ENCODE measurements around the gene PSORS1C1.

DNA sequence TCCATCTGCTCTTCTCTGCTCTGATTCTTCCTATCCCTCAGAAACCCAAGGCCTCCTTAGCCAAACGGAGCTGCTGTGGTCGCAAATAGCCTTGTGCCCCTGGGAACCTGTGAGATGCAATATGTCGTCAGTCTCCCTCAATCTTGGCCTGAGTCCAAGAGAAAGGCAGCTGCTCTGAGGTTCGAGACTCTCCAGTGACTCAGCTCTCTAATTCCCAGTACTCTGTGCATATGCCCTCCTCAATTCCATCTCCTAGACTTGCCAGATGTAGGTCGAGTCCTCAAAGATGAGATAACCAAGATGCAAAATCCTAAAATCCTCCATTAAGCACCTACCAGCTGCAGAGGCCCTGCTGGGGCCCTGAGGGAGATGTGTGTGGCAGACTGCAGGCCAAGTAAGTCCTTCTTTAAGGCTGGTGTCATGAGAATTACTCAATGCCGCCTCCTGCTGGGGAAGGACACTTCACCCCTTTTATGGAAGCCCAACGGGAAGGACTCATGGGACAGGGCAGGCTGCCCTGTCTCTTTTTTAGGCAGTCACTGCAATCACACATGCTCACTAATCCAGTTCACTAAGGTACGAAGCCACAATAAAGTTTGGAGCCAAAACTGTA, 30.8 kb upstream of the PSORS1C1 start:
- TF ChIP-seq, protein P1, sequence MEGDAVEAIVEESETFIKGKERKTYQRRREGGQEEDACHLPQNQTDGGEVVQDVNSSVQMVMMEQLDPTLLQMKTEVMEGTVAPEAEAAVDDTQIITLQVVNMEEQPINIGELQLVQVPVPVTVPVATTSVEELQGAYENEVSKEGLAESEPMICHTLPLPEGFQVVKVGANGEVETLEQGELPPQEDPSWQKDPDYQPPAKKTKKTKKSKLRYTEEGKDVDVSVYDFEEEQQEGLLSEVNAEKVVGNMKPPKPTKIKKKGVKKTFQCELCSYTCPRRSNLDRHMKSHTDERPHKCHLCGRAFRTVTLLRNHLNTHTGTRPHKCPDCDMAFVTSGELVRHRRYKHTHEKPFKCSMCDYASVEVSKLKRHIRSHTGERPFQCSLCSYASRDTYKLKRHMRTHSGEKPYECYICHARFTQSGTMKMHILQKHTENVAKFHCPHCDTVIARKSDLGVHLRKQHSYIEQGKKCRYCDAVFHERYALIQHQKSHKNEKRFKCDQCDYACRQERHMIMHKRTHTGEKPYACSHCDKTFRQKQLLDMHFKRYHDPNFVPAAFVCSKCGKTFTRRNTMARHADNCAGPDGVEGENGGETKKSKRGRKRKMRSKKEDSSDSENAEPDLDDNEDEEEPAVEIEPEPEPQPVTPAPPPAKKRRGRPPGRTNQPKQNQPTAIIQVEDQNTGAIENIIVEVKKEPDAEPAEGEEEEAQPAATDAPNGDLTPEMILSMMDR (IDR thresholded peaks at IDR 0.05 in 8 of 11, conservative IDR thresholded peaks at IDR 0.05 in 3 of 11): peak in 3 of 11 experiments; percentile 32 to 47 (median 44)
- TF ChIP-seq POLR2A (IDR thresholded peaks at IDR 0.05) (no peak), POLR2AphosphoS5 (IDR thresholded peaks at IDR 0.05) (no peak)

Data from spleen (tissue), 7 donors.